Stimulated activated CD4-positive, alpha-beta T cell treated with anti-CD3 and anti-CD28 coated beads, TNF-alpha, amount 100 ng/mL, for 4 hours (primary cell): ENCODE data around the gene SERPINE3.

Experiments
- DNase-seq, 3 experiments: peaks; one replicate each; pipeline ENCODE4 v3.0.0-alpha.2; 2020; ENCODE audit warnings: low read depth in 3 of 3

SERPINE3 gene

DNA sequence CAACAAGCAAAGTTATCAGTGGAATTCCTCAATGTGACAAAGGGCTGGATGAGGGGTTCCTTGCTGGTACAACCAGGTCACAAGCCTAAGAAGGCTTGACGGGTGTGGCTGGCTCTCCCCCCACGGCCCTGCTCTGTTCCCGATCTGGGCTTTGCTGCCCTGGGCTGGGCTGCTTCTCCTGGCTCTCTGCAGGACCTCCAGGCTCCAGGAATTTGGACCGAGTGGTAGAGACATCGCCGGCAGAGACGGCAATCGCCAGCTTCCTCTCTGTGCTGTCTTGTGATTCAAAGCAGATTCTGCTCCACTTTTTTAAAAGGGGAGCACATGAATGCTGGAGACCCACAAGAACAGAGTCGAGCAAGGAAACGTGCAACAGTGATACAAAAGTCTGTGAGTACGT lies at the start of gene SERPINE3:
TSS of gene SERPINE3 (plus strand) at position 338 of the 400 bp plus-strand sequence. CDS start 1,401 bp downstream, outside the sequence.
- DNase-seq = no peak

- DNase-seq = no peak
Observed at GRCh38 chr13:51291341-51291740, 48.1 kb upstream of the SERPINE3 start.

DNA sequence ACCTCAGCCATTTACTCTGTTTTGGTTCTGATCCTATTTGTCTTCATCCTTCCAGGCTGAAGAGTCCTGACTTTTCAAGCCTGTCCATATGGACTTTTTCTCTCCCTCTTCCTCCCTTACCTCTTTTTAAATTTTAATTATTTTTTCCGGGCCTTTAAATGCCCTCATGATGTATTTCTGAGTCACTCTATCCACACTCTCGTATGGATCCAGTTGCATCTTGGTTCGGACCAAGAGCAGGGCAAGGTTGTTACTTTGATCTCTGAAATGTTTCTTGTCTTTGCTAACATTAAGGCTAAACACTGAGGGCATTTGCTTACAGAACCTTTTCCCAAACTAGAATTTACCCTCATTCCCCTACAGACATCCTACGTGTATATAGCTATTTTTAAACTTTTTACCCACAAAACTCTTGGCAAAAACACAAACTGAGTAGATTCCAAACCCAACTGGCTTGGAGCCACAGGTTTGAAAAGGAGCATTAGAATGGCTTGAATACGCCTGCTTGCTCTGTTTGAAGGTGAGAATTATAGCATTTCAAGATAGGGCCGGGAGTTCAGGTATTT lies 47.4 kb upstream of the SERPINE3 start:
- no peak for DNase-seq

DNA sequence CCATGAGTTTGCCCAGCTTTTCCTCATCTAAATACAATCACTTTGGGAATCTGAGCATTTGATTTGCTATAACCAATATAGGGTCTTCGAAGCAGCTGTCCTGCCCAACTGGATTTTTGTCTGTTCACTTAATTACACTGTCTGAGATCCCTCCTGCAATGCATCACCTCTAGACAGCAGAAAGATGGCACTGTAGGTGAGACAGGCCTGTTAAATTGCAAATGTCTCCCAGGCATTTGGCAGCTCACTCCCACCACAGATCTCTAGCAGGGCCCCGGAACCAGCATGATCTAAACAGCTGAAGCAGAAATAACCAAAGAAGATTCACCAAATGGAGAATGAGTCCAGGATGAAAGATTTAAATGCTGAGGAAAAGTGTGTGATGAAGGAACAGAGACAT lies 41.9 kb upstream of the SERPINE3 start:
- no peak for DNase-seq

DNA sequence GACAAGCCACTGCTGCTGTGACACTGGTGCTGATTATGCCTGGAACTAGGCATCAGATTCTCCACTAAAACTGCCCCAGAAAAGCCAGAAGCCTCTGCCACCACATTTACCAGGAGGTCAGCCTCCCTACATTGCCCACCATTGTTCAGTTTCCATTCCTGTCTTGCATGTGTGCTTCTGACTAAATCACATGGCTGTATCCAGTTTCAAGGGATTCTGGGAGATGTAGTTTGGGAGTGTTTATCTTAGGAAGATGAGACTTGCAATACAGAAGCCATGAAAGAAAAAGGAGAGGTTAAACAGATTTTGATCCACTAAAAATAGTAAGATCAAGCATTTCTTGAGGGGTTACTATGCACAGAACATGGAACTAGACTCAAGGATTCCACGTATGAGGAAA lies 40.7 kb upstream of the SERPINE3 start:
- DNase-seq = no peak

- no peak for DNase-seq
Observed at GRCh38 chr13:51303063-51303552, 36.4 kb upstream of the SERPINE3 start.

DNA sequence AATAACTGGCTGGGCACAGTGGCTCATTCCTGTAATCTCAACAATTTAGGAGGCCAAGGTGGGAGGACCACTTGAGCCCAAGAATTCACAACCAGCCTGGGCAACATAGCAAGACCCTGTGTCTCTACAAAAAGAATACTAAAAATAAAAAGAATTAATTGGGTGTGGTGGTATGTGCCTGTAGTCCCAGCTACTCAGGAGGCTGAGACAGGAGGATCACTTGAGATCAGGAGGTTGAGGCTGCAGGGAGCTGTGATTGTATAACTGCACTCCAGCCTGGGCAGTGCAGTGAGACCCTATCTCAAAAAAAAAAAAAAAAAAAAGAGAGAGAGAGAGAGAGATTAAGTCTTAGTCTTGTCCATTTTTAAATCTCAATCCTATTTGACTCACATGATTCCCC lies 35.6 kb upstream of the SERPINE3 start:
- no peak for DNase-seq

DNA sequence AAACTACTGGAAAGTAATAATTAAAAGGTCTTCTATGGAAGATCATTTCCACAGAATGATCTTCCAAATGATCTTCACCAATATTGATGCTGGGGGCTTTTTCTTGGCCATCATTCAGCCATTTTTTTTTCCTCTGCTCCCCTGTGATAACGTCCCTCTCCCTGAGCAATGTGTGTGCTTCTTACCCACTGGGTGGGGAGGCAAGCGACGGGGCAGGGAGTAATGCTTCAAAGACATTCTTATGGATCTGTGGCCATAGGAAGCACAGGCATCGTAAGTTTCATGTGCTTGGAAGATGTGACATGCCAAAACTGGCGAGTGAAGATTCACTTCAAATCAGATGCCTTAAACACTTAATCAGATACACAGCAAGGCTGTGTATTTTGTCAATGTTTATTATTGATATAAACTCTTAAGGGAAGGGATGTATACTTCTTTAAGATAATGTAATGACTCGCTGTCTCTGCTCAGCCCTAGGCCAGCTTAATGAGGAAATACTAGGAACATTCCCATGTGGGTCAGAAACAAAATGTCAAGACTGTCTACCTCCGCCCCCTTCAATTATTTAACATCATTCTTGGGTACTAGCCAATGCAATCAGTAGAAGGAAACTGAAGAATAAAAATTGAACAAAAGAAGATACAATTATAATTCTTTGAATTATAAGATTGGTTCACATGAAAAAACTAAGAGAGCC lies 34.1 kb upstream of the SERPINE3 start:
- DNase-seq = no peak

- DNase-seq = no peak
Observed at GRCh38 chr13:51308781-51309180, 30.7 kb upstream of the SERPINE3 start.

- DNase-seq = no peak
Observed at GRCh38 chr13:51311231-51311630, 28.3 kb upstream of the SERPINE3 start.

DNA sequence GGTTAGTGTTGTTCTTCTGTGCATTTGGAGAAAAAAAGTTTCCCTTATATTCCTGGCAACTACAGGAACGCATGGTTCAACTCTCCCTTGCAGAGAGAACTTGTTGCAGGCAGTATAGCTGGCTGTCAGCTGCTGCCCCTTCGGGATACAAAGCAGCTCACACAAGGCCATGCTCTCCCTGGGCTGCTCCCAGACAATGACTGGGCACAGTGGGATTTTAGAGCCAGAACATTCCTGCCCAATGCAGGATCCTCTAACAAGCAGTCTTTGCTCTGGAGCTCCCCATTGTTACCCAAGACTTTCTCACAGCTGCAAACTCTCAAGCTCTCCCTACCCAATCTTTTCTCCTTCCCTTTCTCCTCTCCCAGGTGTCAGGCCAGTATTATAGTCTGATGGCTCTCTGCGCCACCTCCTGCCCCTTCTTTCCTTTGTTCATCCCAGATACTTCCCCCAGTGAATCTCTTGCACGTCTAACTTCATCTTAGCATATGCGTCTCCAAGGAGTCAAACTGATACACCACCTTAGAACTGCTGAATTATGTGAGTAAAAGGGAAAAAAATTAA lies 27.5 kb upstream of the SERPINE3 start:
- no peak for DNase-seq

DNA sequence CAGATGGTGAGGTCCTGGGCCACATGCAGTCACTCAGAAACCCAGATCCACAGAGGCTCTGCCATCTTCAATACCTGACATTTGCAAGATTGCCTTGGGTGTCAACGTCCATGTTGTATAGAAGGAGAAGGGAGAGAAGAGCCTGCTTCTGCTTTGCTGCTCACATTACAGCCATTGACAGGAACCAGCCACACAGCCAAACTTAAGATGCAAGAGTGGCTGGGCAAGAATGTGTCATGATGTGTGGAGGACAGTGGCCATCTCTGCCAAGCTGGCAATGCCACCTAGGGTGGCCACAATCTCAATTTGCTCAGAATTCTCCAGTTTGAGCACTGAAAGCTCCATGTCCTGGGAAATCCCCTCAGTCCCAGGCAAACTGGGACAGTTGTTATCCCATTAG lies 25.9 kb upstream of the SERPINE3 start:
- no peak for DNase-seq

DNA sequence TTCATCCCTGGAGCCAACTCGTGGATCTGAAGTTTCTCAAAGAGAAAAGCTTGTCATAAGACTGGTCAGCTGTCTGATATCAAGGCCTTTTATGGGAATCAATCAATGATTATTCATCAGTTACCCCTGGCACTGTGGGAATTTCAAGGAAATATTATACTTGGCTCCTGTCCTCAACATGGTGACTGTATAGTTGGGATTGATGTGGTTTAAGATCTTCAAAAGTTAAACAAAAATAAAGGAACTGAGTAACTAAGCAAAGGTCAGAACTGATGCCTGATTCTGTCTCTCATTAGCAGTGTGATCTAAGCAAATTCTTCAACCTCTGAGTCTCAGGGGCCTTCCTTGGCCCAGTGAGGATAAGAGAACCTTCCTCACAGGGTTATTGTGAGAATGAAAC lies 22.2 kb upstream of the SERPINE3 start:
- no peak for DNase-seq

- no peak for DNase-seq
Observed at GRCh38 chr13:51318015-51318414, 21.5 kb upstream of the SERPINE3 start.

DNA sequence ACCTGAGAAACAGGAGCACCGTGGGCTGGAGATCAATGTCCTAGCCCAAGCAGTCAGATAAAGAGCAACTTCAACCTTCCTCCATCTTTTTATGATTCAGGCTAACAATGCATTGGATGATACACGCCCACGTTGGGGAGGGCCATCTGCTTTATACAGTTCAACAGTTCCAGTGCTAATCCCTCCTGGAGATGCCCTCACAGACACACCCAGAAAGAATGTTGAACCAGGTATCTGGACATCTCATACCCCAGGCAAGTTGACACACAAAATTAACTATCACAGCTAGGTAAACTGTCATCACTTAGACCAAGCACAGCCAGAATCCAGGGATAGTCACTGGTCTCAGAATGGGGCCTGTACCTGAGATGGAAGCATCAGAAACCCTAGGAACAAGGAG lies 20.6 kb upstream of the SERPINE3 start:
- no peak for DNase-seq

DNA sequence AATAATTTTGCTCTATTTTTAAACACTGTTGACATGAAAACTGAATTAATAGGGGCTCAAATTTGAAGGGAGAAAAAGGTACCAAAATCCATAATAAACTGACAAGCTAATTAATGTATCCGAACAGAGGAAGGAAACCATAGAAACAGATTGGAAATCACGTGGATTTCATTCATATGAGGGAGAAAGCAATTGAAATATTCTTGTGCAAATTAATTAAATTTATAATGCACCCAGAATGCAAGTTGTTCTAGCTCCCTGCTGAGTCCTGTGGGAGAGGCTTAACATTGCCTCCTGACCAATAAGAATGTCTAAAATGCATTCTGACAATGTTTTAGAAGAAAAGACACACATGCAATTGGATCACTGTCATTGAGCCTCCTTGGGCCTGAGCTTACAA lies 17.7 kb upstream of the SERPINE3 start:
- DNase-seq = no peak

DNA sequence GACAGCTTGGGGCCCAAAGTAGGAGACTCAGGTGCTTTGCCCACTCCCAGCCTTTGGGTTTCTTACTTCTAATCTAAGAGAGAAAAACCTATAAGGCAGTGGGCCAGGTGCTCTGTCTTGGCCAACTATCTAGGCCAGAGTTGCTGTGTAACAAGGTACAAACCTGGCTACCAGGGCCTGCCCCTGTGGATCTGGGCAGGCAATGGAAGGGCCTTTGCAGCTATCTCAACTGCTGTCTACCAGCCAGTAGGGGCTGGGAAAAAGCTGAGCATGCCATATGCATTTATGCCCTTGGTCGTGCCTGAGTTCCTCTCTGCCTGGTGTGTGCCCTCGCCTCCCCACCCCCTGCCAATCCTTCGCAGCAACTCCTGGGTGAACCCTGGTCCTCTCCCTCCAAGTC lies 16.7 kb upstream of the SERPINE3 start:
- no peak for DNase-seq

DNA sequence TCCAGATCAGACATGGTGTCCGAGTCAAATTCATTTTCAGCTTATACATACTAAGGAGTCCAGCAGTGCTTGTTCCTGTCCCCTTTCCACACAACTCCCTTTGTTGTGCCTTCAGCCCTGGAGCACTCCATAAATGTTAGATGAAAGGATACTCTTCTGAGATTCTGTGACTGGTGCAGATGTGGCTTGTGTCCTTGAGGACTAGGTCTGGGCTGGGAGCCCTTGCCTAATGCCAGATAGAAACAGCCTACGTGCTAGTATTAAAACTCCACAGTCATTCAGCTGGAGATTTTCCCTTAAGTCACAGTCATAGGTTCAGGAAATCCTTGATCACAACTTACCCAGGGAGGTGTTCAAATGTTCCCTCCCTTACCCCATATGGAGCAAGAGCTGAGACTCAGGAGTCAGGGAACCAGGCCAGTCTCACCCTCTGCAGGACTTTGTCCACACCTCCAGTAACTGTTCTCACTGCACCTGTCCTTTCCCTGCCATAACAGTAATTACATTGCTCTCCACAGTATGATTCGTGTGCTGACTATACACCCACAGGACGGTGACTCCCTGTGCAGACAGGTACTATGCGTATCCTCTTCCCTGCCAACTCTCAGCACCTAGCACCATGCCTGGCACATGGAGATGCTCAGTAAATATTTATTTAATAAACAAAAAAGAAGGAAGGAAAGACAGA lies 15.5 kb upstream of the SERPINE3 start:
- DNase-seq = no peak

GRCh38 chr13:51324714-51325420 lies 14.6 kb upstream of the SERPINE3 start:
- no peak for DNase-seq

DNA sequence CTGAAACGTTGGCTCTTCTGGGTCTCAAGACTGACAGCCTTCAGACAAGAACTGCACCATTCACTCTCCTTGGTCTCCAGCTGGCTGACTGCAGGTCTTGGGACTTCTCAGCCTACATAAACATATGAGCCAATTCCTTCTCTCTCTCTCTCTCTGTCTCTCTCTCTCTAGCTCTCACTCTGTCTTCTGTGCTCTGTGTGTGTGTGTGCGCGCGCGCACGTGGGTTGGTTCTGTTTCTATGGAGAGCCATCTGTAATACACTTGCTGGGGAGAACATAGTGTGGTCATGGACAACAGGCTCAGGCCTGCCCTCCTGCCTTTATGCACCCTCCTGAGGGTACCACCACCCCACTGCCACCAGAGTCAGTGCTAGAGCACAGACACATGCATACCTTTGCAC lies 13.7 kb upstream of the SERPINE3 start:
- no peak for DNase-seq

DNA sequence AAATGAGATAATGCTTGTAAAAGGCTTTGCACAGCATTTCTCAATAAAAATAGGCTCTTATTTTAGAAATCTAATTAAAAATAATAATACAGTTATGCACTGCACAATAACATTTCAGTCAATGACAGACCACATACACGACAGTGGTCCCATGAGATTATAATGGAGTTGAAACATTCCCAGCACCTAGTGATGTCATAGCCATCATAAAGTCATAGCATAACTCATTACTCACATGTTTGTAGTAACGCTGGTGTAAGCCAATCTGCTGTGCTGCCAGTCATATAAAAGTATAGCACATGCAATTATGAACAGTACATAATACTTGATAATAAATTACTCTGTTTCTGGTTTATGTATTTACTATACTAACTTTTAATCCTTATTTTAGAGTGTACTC lies 12.7 kb upstream of the SERPINE3 start:
- no peak for DNase-seq

DNA sequence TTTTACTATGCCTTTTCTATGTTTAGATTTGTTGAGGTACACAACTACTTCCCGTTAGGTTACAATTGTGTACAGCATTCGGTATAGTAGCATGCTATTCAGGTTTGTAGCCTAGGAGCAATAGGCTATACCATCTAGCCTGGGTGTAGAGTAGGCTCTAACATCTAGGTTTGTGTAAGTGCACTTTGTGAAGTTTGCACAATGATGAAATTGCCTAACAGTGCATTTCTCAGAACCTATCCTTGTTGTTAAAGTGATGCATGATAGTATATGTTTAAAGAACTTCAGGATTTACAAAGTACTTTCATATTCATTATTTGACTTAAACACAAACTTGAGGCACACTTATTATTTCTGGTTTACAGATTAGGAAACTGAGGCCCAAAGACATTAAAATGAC lies 11.5 kb upstream of the SERPINE3 start:
- no peak for DNase-seq
